Germinal center (tissue), 1 donor: ENCODE measurements around the gene TBATA.

ENCODE experiments used
- DNase-seq: peaks from one replicate; pipeline ENCODE4 v3.0.0; 2012; ENCODE audit warnings: mixed read lengths, low spot score

TBATA gene

GRCh38 chr10:70785190-70785589 lies at the start of gene TBATA:
Gene TBATA (minus strand): TSS chr10:70785377. CDS start chr10:70783379, 1,998 bp downstream.
- DNase-seq, result no peak

- no peak for DNase-seq
Measured at GRCh38 chr10:70834441-70835151, 49.4 kb upstream of the TBATA start.

GRCh38 chr10:70834021-70834420 lies 48.8 kb upstream of the TBATA start:
- DNase-seq, result no peak

- no peak for DNase-seq
Measured at GRCh38 chr10:70833601-70834000, 48.4 kb upstream of the TBATA start.

- DNase-seq, result no peak
Measured at GRCh38 chr10:70832852-70833528, 47.8 kb upstream of the TBATA start.

- DNase-seq, result no peak
Measured at GRCh38 chr10:70832221-70832620, 47.0 kb upstream of the TBATA start.

GRCh38 chr10:70830164-70830563 lies 45.0 kb upstream of the TBATA start:
- DNase-seq, result no peak

GRCh38 chr10:70829543-70829942 lies 44.4 kb upstream of the TBATA start:
- DNase-seq, result no peak

GRCh38 chr10:70828923-70829322 lies 43.7 kb upstream of the TBATA start:
- no peak for DNase-seq

- DNase-seq, result no peak
Measured at GRCh38 chr10:70827086-70827757, 42.0 kb upstream of the TBATA start.

GRCh38 chr10:70822076-70822820 lies 37.1 kb upstream of the TBATA start:
- DNase-seq, result no peak

- DNase-seq, result no peak
Measured at GRCh38 chr10:70820976-70821750, 36.0 kb upstream of the TBATA start.

- DNase-seq, result peak; percentile 55
Measured at GRCh38 chr10:70816220-70816894, 31.2 kb upstream of the TBATA start.

GRCh38 chr10:70815504-70816219 lies 30.5 kb upstream of the TBATA start, which contains the start of gene SGPL1:
Gene SGPL1 (plus strand): TSS chr10:70815948. CDS start chr10:70816854, 906 bp downstream.
- DNase-seq, result peak; percentile 97

- DNase-seq, result no peak
Measured at GRCh38 chr10:70814126-70814525, 28.9 kb upstream of the TBATA start.

GRCh38 chr10:70812814-70813213 lies 27.6 kb upstream of the TBATA start:
- no peak for DNase-seq

- DNase-seq, result no peak
Measured at GRCh38 chr10:70811881-70812280, 26.7 kb upstream of the TBATA start.

- no peak for DNase-seq
Measured at GRCh38 chr10:70810967-70811366, 25.8 kb upstream of the TBATA start.

- DNase-seq, result no peak
Measured at GRCh38 chr10:70809726-70810125, 24.5 kb upstream of the TBATA start.

- DNase-seq, result no peak
Measured at GRCh38 chr10:70809011-70809611, 23.9 kb upstream of the TBATA start.
